HG03139 (cell line): Measurements from ENCODE around the gene NOS1AP.

Experiments
- ATAC-seq: cut with Tn5 transposase; IDR thresholded peaks from one replicate; pipeline ENCODE4 v1.9.1; 2021; ENCODE audit not compliant: unreplicated experiment

NOS1AP gene

GRCh38 chr1:162215902-162216301 lies 146.4 kb downstream of the NOS1AP start:
- ATAC-seq: no peak

DNA sequence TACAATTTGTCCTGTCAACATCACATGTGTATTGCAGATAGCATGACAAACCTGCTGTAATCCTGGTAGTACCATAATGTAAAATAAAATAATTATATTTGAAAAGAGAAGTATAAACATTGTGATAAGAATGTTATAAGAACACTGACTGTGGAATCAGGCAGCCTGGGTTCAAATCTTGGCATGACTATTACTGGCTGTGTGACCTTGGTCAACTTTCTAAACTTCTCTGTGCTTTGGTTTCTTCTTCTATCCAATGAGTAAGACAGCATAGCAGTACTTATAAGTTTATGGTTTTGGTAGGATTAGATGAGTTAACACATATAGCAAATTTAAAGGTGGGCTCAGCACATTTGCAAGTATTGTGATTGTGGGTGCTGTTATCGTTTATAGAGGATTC lies 147.1 kb downstream of the NOS1AP start:
- ATAC-seq: no peak

DNA sequence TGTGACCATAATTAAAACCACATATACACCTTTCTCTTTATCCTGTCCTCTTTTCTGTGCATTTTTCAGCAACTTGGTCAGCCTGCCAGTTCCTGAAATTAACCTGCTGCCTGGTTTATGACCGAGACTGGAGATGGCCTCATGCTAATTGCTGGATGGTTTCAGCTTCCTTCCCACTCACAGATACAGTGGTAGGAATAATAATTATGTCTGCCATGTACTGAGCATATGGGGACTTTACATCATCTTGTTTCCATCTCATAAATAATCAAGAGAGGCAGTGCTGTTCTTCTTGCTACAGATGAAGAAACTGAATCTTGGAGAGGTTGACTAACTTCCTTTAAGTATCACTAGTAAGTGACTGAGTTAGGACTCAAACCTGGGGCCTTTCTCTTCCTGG lies 148.2 kb downstream of the NOS1AP start:
- ATAC-seq: no peak

GRCh38 chr1:162218546-162218945 lies 149.1 kb downstream of the NOS1AP start:
- ATAC-seq: no peak

GRCh38 chr1:162218975-162219374 lies 149.5 kb downstream of the NOS1AP start:
- no peak for ATAC-seq

GRCh38 chr1:162219461-162219860 lies 150.0 kb downstream of the NOS1AP start:
- no peak for ATAC-seq

- no peak for ATAC-seq
These were observed 150.6 kb downstream of the NOS1AP start for GRCh38 chr1:162220009-162220539.

DNA sequence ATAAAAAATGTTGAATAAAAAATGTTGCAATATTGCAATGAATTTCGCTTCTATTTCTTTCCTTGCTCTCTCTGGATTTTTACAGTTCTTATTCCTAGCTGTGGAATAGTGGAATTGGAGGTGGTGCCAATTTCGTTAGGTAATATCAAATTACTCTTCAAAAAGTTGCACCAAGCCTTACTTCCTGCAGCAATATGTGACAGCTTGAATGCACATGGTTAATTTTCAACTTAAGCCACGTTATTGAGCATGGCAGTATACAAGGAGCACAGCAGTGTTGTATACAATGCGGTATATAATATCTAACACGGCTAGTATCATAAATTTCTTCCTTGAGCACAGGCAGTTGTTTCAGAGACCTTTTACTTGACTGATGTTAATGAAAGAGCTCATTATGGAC lies 152.5 kb downstream of the NOS1AP start:
- no peak for ATAC-seq

GRCh38 chr1:162222730-162223129 lies 153.2 kb downstream of the NOS1AP start:
- no peak for ATAC-seq

GRCh38 chr1:162223488-162223887 lies 154.0 kb downstream of the NOS1AP start:
- no peak for ATAC-seq

GRCh38 chr1:162224267-162224666 lies 154.8 kb downstream of the NOS1AP start:
- no peak for ATAC-seq

DNA sequence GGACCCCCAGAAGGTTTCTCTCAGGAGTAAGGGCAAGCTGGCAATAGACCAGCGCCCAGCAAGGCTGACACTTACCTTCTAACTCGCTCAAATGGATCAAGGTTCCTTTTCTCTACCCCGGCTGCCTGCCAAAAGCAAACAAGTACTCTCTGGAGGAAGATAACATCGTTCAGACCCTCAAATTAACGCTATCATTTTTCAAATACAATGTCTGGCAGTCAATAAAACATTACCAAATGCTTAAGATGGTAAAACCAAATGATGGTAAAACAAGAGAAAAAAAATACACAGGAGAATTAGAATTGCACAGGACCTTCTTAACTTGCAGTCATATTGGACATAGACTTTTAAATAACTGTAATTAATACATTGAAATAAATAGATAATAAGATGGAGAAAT lies 159.1 kb downstream of the NOS1AP start:
- ATAC-seq: no peak

DNA sequence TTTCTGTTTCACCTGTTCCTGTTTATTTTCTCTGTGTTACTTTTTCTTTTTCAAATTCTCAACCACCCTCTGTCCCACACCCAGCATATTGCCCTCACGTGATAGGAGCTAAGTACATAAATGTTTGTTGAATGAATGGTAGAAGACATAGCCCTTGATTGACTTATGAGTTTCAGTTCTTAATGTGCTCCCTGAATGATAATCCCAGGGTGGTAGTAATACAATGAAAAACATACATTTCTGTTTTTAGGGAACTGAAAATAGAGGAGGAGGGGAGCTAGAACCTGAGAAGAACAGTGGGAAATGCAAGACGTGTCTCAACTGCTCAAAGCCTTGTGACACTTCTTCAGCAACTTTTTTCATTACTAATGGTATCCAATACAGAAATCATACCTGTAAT lies 160.1 kb downstream of the NOS1AP start:
- no peak for ATAC-seq

GRCh38 chr1:162230096-162230495 lies 160.6 kb downstream of the NOS1AP start:
- no peak for ATAC-seq

DNA sequence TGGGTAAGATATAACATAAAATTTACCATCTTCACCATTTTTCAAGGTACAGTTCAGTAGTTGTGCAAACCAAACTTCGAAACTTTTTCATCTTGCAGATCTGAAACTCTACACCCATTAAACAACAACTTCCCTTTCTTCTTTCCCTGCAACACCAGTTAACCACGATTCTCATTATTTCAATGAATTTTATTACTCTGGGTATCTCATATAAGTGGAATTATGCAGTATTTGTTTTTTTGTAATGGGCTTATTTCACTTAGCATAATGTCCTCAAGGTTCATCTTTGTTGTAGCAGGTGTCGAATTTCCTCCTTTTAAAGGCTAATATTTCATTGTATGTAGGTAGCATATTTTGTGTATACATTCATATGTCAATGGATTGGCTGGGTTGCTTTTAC lies 161.0 kb downstream of the NOS1AP start:
- ATAC-seq: no peak

GRCh38 chr1:162232034-162232711 lies 162.7 kb downstream of the NOS1AP start:
- no peak for ATAC-seq

DNA sequence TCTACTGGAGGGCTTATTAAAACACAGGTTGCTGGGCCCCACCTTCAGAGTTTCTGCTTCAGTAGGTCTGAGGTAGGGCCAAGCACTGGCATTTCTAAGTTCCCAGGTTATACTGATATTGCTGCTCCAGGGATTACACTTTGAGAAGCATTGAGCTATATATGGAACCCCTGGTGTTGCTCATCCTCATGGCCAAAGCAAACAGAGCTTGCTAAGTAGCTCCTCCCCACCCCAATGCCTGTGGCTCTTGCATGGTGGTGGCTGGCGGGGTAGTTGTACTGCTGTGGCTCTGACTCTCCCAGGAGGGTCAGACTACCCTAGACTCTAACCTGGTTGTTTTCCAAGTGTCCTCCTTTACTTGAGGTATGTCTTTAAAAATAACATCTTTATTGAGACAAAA lies 163.6 kb downstream of the NOS1AP start:
- no peak for ATAC-seq

DNA sequence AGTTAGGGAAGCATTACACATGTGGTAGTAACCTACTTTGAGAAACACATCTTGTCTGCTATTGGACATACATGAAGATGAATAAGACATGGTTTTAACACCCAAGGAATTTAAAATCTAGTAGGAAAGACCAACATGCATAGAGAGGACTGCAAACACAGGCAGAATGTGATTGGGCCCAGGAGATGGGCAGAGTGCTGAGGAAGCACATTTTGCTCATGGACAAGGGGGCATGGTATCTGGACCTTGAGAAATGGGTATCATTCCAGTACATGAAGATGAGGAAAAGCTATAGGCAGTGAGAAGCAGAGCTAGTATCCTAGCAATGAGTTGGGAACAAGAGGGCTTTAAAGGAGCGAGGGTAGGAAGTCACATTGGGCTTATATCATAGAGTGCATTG lies 164.4 kb downstream of the NOS1AP start:
- ATAC-seq: no peak

GRCh38 chr1:162234571-162234970 lies 165.1 kb downstream of the NOS1AP start:
- no peak for ATAC-seq

DNA sequence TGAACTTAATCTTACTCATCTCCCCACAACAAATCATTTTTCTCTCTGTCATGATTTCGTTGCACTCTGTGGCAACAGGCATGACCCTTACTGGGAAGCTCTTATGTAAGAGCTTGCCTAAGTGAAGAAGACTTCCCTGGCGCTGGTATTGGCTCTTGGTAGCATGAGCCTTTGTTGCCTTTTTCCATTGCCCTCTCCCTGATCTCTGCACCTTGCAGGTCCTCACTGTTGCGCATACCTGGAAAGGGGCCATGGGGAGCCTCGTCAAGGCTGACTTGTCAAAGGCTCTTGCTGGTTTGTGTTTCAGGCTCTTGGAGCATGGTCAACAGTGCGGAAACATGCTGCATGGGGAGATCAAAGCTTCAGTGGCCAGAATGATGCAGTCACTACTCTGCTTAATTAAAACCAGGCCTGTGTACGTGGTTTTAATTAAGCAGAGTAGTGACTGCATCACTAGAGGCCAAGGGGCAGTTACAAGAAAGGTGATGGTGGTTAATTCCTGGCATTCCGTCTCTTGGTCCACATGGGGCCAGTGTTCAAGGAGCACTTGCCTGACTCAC lies 165.8 kb downstream of the NOS1AP start:
- ATAC-seq: no peak

GRCh38 chr1:162236201-162236600 lies 166.7 kb downstream of the NOS1AP start:
- ATAC-seq: no peak

GRCh38 chr1:162236618-162237017 lies 167.1 kb downstream of the NOS1AP start:
- ATAC-seq: no peak

DNA sequence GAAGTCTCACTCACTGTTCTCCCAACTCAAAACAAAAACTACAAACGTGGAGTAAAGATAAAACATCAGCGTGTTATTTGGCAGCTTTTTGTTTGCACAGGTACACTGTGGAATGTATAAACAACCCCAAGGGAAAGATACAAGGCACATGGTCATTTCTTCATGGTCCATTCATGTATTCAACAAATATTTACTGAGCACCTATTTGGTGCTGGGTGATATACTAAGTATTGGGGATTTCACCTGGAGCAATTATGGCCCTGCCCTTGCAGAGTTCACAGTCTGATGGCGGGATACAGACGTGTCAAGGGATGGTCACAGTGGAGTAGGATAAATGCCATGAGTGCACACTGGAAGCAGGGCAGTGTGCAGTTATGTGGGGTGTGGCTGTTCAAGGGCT lies 171.1 kb downstream of the NOS1AP start:
- ATAC-seq: no peak
